NCI-H1436 (cell line): ENCODE measurements around the gene GDI1.

Source experiments
- DNase-seq: peaks from one replicate; lab custom pipeline; 2025; lab: John Stamatoyannopoulos, UW

The GDI1 gene

GRCh38 chrX:154437971-154438893, 1.3 kb downstream of the GDI1 start:
- no peak for DNase-seq

- DNase-seq = no peak
Observed at GRCh38 chrX:154439841-154440240, 2.9 kb downstream of the GDI1 start.

GRCh38 chrX:154440623-154441357, 3.8 kb downstream of the GDI1 start:
- DNase-seq = no peak

- DNase-seq = no peak
Observed at GRCh38 chrX:154441564-154441963, 4.6 kb downstream of the GDI1 start.

- no peak for DNase-seq
Observed at GRCh38 chrX:154441984-154442707, 5.2 kb downstream of the GDI1 start.

GRCh38 chrX:154443479-154443910, 6.5 kb downstream of the GDI1 start:
- no peak for DNase-seq

GRCh38 chrX:154443992-154444754, 7.2 kb downstream of the GDI1 start, which contains the start of gene FAM50A:
TSS of gene FAM50A (plus strand) at chrX:154444141. CDS start at chrX:154444236, 95 bp downstream.
- peak; percentile 74 for DNase-seq

- DNase-seq = no peak
Observed at GRCh38 chrX:154444755-154445246, 7.8 kb downstream of the GDI1 start.

GRCh38 chrX:154445776-154446175, 8.8 kb downstream of the GDI1 start:
- DNase-seq = no peak

- DNase-seq = no peak
Observed at GRCh38 chrX:154446430-154446829, 9.5 kb downstream of the GDI1 start.

- DNase-seq = no peak
Observed at GRCh38 chrX:154448484-154448883, 11.5 kb downstream of the GDI1 start.

GRCh38 chrX:154449618-154450017, 12.7 kb downstream of the GDI1 start:
- DNase-seq = no peak

- no peak for DNase-seq
Observed at GRCh38 chrX:154450312-154450711, 13.4 kb downstream of the GDI1 start.

GRCh38 chrX:154452823-154453222, 15.9 kb downstream of the GDI1 start:
- DNase-seq = no peak

GRCh38 chrX:154457491-154458115, 20.6 kb downstream of the GDI1 start:
- DNase-seq = peak; percentile 76

GRCh38 chrX:154458116-154458953, 21.4 kb downstream of the GDI1 start, which contains the start of gene PLXNA3:
TSS of gene PLXNA3 (plus strand) at chrX:154458281. CDS start at chrX:154460184, 1,903 bp downstream.
- DNase-seq = peak; percentile 35

GRCh38 chrX:154458954-154459778, 22.2 kb downstream of the GDI1 start:
- DNase-seq = peak; percentile 78

GRCh38 chrX:154459832-154460231, 22.9 kb downstream of the GDI1 start:
- DNase-seq = no peak

GRCh38 chrX:154460326-154460725, 23.4 kb downstream of the GDI1 start:
- no peak for DNase-seq
